GM13976 (cell line): ENCODE measurements around the gene TRAPPC12.

Experiments
- DNase-seq: peaks from one replicate; pipeline ENCODE4 v3.0.0; 2012; ENCODE audit warnings: low spot score
- in situ Hi-C: fragments of 300-500 bp; cut with MboI; formaldehyde crosslinking; loops from one replicate; pipeline ENCODE4 v1.12.0; 2022; ENCODE audit warnings: low sequenced_read_pairs, mixed read lengths, inconsistent platforms; ENCODE audit not compliant: unreplicated experiment
- TF ChIP-seq, protein P1 (sequence below): IDR thresholded peaks from 2 replicates; pipeline ENCODE4 v1.5.1; 2012; ENCODE audit warnings: borderline replicate concordance, mild to moderate bottlenecking; ENCODE audit not compliant: insufficient read depth; ENCODE audit errors: extremely low read depth, missing control alignments, control extremely low read depth

TRAPPC12 gene

GRCh38 chr2:3398857-3399256 lies 19.4 kb downstream of the TRAPPC12 start:
- TF ChIP-seq, protein P1, sequence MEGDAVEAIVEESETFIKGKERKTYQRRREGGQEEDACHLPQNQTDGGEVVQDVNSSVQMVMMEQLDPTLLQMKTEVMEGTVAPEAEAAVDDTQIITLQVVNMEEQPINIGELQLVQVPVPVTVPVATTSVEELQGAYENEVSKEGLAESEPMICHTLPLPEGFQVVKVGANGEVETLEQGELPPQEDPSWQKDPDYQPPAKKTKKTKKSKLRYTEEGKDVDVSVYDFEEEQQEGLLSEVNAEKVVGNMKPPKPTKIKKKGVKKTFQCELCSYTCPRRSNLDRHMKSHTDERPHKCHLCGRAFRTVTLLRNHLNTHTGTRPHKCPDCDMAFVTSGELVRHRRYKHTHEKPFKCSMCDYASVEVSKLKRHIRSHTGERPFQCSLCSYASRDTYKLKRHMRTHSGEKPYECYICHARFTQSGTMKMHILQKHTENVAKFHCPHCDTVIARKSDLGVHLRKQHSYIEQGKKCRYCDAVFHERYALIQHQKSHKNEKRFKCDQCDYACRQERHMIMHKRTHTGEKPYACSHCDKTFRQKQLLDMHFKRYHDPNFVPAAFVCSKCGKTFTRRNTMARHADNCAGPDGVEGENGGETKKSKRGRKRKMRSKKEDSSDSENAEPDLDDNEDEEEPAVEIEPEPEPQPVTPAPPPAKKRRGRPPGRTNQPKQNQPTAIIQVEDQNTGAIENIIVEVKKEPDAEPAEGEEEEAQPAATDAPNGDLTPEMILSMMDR: no peak
- in situ Hi-C loops: no loop called here

DNA sequence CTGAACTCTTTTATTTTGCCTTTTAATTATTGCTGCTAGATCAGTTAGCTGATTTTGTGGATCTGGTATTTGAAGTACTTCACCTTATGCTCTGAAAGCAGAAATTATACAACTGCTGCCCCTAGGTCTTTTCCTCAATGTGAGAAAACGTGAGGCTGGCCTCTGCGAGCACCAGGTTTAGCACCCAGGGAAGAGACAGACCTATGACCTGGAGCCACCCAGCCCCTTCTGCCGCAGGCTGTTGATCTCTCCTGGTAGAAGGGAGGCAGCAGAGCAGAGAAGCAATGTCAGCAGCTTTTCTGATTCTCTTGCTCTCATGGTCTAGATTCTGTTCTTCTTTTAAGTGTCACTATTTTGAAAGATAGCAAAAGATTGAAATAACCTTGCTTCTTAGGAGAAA lies 19.9 kb downstream of the TRAPPC12 start:
- in situ Hi-C loops: no loop called here
- DNase-seq: no peak
- TF ChIP-seq, protein P1: no peak

More at GRCh38 chr2:3398857-3399256, 19.4 kb downstream of the TRAPPC12 start:
- no peak for DNase-seq

DNA sequence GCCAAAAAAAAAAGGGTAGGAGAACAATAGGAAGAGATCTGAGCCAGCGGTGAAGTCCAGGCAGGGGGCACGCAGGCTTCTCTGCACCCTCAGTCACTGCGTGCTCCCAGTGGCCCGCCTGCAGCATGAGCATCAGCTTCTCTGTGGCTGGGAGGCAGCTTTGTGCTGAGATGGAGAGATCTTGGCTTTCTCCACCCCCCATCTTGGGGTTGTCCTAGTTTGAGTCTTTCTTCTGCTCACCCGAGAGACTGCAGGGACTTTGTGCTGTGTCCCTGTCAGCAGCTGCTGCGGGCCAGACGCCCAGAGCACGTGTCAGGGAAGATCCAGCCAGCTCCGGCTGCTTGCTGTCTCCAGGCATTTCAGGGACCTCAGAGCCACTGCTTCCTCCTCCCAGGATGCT lies 20.3 kb downstream of the TRAPPC12 start:
- in situ Hi-C loops: no loop called here

DNA sequence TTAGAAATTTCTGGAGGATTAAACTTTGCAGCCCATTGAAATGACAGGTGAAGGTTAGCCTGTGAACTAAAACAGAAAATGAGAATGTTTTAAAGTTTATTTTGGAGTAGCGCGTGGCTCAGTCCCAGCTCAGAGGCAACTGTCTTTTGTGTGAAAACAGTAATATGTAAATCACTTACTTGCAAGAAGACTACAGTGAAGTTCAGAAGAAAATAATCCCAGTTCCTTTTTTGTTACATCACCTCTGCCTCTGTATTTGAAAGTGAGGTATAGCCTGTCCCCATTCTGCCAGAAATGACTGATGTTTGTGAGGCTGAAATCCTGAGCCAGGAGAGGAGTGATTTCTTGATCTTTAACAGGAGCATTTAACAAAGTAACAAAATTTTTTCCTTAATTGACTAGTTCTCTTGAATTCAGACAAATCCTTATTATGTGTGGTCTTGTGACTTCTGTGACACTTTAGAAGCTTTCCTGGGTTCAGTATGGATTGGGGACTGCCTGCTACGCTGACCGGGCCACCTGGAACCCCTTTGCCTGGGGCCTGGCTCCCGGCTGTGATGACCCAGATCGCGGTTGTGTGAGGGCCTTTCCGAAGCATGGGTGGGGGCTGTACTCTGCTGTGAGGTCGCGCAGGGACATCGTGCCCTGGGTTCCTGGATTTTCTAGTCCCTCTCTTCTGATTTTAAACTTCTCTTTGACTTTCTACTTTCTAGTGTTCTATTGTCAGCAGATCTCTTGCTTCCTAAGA lies 24.3 kb downstream of the TRAPPC12 start:
- in situ Hi-C loops: no loop called here
- TF ChIP-seq, protein P1: no peak
- DNase-seq: peak; percentile 88

More for the DNA sequence above, 20.3 kb downstream of the TRAPPC12 start:
- TF ChIP-seq, protein P1: no peak
- no peak for DNase-seq

DNA sequence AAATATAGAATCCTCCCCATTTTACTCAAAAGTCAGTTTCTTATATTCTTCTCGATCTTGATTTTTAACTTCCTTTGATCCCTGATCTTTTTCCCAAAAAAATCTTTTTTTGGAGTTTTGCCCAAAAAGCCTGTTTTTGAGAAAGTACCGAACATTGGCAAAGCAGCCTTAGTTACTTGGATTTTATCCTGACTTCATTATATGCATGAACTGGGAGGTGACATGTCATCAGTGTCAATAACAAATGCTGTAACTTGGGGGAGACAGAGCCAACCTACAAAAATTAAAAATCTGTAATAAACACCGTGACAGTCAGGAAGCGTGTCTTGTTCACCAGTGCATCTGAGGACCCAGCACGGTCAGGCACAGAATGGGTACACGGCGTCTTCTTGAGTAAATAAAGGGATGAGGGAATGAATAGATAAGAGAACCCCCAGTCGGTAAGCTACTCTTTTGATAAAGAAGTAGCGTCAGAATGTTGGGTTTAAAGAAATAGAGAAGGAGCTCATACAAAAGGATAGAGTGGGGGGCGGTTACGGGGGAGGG lies 24.9 kb downstream of the TRAPPC12 start:
- in situ Hi-C loops: no loop called here
- TF ChIP-seq, protein P1: no peak
- no peak for DNase-seq

DNA sequence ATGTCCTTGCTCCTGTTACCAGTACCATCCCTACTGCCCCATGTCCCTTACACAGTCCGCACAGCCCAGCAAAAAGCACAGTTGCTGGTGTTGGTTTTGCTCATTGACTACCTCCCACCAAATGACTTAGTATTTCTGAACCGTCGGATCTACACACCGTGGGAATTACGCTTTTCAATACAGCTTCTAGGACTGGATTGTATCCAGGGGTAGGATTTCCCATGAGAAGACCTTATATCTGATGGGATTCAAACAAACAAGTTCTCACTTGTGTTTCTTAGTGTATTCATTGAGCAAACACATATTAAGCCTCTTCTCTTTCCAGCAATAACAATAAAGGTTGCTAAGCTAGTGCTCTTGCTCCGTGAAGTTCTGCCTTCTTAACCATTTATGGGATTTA lies 25.8 kb downstream of the TRAPPC12 start:
- DNase-seq: no peak
- TF ChIP-seq, protein P1: no peak
- in situ Hi-C loops: no loop called here

- DNase-seq: no peak
- in situ Hi-C loops: no loop called here
- TF ChIP-seq, protein P1: no peak
Measured at GRCh38 chr2:3405876-3406275, 26.4 kb downstream of the TRAPPC12 start.
